Measurements from ENCODE around the gene SERPINA6.
"Not testable (repeated sequence)": the region's sequence is repeated elsewhere in the genome, so short reads cannot be mapped to it uniquely, and the experiment has no call there.

The SERPINA6 gene, protein sequence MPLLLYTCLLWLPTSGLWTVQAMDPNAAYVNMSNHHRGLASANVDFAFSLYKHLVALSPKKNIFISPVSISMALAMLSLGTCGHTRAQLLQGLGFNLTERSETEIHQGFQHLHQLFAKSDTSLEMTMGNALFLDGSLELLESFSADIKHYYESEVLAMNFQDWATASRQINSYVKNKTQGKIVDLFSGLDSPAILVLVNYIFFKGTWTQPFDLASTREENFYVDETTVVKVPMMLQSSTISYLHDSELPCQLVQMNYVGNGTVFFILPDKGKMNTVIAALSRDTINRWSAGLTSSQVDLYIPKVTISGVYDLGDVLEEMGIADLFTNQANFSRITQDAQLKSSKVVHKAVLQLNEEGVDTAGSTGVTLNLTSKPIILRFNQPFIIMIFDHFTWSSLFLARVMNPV

DNA sequence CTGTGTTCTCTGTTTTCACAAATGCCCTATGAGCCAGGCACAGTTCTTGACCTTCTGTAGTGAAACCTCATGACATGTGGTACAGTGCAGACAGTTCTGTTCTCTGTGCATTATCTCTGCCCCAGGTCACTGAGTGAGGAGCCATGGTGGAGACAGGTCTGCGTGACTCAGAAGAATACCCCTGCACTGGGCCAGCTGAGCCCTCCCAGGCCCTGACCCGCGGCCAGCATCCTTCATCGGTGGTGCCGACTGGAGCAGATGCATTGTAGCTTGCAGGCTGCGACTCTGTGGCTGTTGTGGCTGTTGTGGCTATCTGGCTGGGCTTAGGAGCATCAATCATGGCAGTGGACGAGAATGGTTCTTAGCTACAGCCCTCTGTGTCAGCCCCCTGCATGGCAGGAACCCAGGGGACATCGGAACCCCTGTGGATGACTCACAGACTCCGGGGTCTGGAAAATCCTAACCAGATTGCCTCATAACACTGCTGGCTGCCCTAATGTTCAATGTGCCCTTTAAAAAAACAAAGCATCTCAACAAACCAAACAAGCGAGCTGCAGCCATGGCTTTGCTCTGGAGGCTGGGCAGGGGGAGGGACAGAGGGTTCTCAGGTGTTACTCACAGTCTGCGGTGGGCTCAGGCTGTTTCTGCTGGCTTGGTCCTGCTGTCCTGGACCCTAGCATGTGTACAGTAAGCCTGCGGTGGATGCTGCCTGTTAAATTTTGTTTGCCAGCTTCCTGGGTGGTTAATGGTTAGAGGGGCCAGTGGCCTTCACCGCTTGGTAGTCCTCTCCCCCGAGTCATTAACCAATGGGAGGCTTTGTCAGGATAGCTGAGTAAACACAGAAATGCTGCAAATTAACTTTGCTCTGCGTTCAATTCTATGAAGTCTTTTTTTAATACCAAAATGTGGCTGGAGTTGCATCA lies at the start of gene SERPINA6:
TSS of gene SERPINA6 (minus strand) at position 689 of the 923 bp plus-strand sequence. CDS start 8,688 bp downstream, outside the sequence.
- TF ChIP-seq ZFX (IDR thresholded peaks at IDR 0.05; ENCODE audit: borderline replicate concordance) = no peak
- TF ChIP-seq, protein P1, sequence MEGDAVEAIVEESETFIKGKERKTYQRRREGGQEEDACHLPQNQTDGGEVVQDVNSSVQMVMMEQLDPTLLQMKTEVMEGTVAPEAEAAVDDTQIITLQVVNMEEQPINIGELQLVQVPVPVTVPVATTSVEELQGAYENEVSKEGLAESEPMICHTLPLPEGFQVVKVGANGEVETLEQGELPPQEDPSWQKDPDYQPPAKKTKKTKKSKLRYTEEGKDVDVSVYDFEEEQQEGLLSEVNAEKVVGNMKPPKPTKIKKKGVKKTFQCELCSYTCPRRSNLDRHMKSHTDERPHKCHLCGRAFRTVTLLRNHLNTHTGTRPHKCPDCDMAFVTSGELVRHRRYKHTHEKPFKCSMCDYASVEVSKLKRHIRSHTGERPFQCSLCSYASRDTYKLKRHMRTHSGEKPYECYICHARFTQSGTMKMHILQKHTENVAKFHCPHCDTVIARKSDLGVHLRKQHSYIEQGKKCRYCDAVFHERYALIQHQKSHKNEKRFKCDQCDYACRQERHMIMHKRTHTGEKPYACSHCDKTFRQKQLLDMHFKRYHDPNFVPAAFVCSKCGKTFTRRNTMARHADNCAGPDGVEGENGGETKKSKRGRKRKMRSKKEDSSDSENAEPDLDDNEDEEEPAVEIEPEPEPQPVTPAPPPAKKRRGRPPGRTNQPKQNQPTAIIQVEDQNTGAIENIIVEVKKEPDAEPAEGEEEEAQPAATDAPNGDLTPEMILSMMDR (IDR thresholded peaks at IDR 0.05) = no peak
- H3K27ac ChIP-seq = no peak within 1 kb of the TSS

DNA sequence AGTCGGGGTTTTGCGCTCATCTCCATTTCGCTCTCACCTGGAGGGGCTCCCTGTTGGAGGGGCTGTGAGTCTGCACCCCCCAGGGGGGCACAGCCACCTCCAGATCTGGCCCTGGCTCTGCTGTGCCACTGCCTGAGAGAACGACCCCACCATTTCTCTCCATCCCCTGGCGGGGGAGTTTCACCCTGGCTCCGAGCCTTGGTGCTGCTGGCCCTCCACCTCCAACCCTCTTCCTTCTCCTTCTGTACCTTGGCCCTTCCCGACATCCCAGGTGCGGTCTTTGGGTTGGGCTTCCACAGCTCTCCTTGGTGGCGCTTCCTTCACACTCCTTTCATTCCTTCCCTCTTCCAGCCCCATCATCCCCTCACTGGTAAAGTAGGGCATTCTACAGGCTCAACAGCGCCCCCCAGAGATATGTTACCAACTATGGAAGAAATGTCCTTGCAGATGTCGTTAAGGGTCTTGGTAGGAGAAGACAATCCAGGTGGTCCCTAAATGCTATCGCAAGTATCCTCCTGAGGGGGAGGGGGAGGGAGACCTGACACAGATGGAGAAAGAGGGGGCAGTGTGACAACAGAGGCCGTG lies 49.0 kb upstream of the SERPINA6 start:
- no peak for TF ChIP-seq ZFX (IDR thresholded peaks at IDR 0.05; ENCODE audit: borderline replicate concordance)
- TF ChIP-seq, protein P1 (IDR thresholded peaks at IDR 0.05) = peak; percentile 27
- H3K27ac ChIP-seq = no peak overlapping the region

DNA sequence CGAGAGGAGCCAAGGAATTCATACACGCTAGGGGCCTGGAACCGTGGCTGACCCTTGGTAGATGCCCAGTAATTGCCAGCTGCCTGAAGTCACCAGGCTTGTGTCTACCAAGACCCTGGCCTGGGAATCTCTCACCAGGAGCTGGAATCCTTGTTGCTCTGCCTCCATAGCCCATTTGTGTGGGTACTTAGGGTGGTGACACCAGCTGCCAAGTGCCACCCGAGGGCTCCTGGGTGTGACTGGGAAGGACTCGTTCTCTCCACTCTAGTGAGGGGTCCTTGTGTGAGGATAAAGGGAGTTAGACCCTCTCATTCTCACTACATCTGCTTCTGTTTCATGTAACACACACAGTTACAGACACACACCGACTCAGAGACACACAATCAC lies 47.4 kb upstream of the SERPINA6 start:
- H3K27ac ChIP-seq = no peak overlapping the region
- no peak for TF ChIP-seq ZFX (IDR thresholded peaks at IDR 0.05; ENCODE audit: borderline replicate concordance)
- TF ChIP-seq, protein P1 (IDR thresholded peaks at IDR 0.05) = no peak

DNA sequence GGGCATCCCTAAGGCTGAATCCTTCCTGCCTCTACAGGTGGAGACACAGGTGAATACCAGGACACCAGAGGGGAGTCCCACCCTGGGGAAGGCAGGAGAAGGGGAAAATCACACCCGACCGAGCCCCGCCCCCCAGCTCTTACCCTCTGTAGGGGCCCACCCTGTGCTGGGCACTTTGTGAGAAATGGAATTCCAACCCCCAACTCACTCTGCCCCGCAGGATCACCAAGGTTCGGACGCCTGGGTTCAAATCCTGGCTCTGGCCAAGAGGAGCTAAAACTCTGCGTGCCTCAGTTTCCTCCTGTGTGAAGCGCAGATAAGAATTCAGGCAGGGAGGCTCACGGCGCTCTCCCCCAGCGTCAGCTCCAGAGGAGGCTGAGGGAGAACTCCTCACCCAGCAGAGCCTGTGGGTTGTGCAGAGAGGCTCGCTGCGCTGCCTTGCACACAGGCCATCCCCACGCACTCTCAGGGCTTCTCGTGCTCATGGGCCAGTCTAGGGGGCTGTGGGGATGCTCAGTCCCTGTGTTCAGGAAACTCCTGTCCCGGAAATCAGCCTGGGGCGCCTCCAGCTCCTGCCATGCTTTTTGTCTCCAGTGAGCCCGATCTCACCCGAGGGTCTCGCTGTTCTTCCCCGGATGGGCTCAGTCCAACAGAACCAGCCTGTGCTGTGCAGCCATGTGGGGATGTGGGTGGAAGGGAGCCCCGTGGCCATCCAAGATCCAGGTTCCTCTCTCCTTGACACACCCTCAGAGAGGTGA lies 46.8 kb upstream of the SERPINA6 start:
- not testable (repeated sequence) for H3K27ac ChIP-seq

DNA sequence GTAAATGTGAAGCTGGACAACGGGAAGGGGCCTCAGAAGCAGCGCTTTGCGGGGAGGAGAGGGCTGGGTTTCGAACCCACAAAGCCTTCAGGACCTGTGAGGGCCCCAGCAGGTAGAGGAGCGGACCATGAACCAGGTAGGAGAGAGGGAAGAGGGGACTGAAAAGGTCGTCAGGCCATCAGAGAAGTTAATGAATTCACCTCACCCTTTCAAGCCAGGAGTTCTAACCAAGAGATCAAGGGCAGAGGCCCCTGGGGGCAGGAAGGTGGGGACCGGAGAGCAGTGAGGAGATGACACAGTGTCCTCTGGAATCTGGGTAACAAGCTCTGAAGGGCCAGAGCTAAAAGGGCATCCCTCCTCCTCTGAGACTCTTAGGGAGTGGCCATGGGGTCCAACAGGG lies 45.8 kb upstream of the SERPINA6 start:
- no peak overlapping the region for H3K27ac ChIP-seq
- TF ChIP-seq, protein P1 (IDR thresholded peaks at IDR 0.05) = no peak
- TF ChIP-seq ZFX (IDR thresholded peaks at IDR 0.05; ENCODE audit: borderline replicate concordance) = no peak

DNA sequence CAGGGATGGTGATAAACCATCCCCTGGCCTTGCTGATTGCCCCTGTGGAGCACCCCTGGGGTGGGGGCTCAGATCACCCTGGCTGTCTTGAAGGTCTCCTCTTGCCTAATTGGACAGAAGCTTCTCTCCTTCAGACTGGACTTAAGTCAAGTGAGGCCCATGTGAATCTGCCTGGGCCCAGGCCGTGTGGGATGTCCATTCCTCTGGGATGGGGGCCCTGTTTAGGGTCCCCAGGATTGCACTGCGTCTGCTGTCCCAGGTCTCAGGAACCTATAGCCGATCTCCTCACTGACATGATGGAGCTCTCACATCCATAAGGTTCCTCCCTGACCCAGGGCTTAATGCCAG lies 45.1 kb upstream of the SERPINA6 start:
- no peak for TF ChIP-seq ZFX (IDR thresholded peaks at IDR 0.05; ENCODE audit: borderline replicate concordance)
- TF ChIP-seq, protein P1 (IDR thresholded peaks at IDR 0.05) = no peak
- no peak overlapping the region for H3K27ac ChIP-seq

All from 22Rv1 (cell line).